Large intestine (tissue), 3 donors: ENCODE measurements around the gene UACA. TPM values are rescaled to one million over a fixed set of nuclear protein-coding genes. Genes with fewer than 3 reads are reported as not detected.
"Not testable (repeated sequence)": the region's sequence is repeated elsewhere in the genome, so short reads cannot be mapped to it uniquely, and the experiment has no call there.

Experiments used
- DNase-seq, 2 donors: peaks; one replicate each; pipeline versions ENCODE4 v3.0.0 to v3.0.0-alpha.2; 2013
- H3K27ac ChIP-seq: one replicate; pipeline ENCODE4 v1.5.1; 2013; ENCODE audit warnings: low read length
- H3K27me3 ChIP-seq: 2 replicates; pipeline ENCODE4 v1.6.1; 2013; ENCODE audit warnings: low read length; ENCODE audit not compliant: control insufficient read depth, insufficient read depth
- H3K36me3 ChIP-seq: 2 replicates; pipeline ENCODE4 v1.6.1; 2013; ENCODE audit warnings: low read length; ENCODE audit not compliant: control insufficient read depth, insufficient read depth
- H3K4me1 ChIP-seq: one replicate; pipeline ENCODE4 v1.6.1; 2013; ENCODE audit warnings: low read length; ENCODE audit not compliant: control insufficient read depth, insufficient read depth
- H3K4me3 ChIP-seq: one replicate; pipeline ENCODE4 v1.5.1; 2013; ENCODE audit warnings: low read length
- H3K9me3 ChIP-seq: one replicate; pipeline ENCODE4 v1.6.1; 2013; ENCODE audit warnings: mild to moderate bottlenecking, low read depth, low read length, moderate library complexity; ENCODE audit not compliant: control insufficient read depth
- WGBS: methylation state at CpG from one replicate; pipeline ENCODE4 v1.1.5; 2013; ENCODE audit warnings: low lambda C conversion rate; ENCODE audit not compliant: insufficient coverage; 5-methylcytosine and 5-hydroxymethylcytosine counted together
- polyA plus RNA-seq: library from polyadenylated mRNA; unstranded; fragments of 120-200 nt; gene quantifications from one replicate; pipeline ENCODE4 v1.2.1, GENCODE V29; 2013

The UACA gene
- polyA plus RNA-seq, 1 donor, result 65.2 TPM

- H3K27me3 ChIP-seq, result no peaks in the 10 kb centered on the region
These were observed 10.1 kb downstream of the UACA start for GRCh38 chr15:70753101-70753829.

GRCh38 chr15:70752193-70752635 lies 11.1 kb downstream of the UACA start:
- Histone ChIP-seq H3K9me3 (no peaks in the 10 kb centered on the region), H3K36me3 (no peaks in the 10 kb centered on the region), H3K27me3 (no peaks in the 10 kb centered on the region), H3K4me1 (no peaks in the 10 kb centered on the region), H3K4me3 (no peak overlapping the region), H3K27ac (no peak overlapping the region)
- DNase-seq, result peak in 1 of 2 donors; percentile 9
- no CpG with 5 or more reads among the region's 4 CpGs for WGBS

More at GRCh38 chr15:70753101-70753829, 10.1 kb downstream of the UACA start:
- WGBS, result 100% methylated on average over 1 of the region's 4 CpGs
- no peak for DNase-seq
- Histone ChIP-seq H3K4me3 (no peak overlapping the region), H3K36me3 (no peaks in the 10 kb centered on the region), H3K9me3 (no peaks in the 10 kb centered on the region), H3K27ac (no peak overlapping the region), H3K4me1 (no peaks in the 10 kb centered on the region)

- Histone ChIP-seq H3K27me3 (no peaks in the 10 kb centered on the region), H3K9me3 (no peaks in the 10 kb centered on the region), H3K27ac (no peak overlapping the region), H3K36me3 (no peaks in the 10 kb centered on the region), H3K4me3 (no peak overlapping the region), H3K4me1 (no peaks in the 10 kb centered on the region)
- no peak for DNase-seq
- WGBS, result 83% methylated on average over 2 of the region's 8 CpGs
These were observed 13.0 kb downstream of the UACA start for GRCh38 chr15:70750203-70750869.

- no CpG with 5 or more reads among the region's 3 CpGs for WGBS
These were observed 15.0 kb downstream of the UACA start for GRCh38 chr15:70748281-70748747.

GRCh38 chr15:70746598-70746997 lies 16.8 kb downstream of the UACA start:
- not testable (repeated sequence) for H3K27me3 ChIP-seq, H3K27ac ChIP-seq, H3K4me3 ChIP-seq, H3K36me3 ChIP-seq, DNase-seq, H3K4me1 ChIP-seq, H3K9me3 ChIP-seq

More at GRCh38 chr15:70748281-70748747, 15.0 kb downstream of the UACA start:
- Histone ChIP-seq H3K4me3 (no peak overlapping the region), H3K27ac (no peak overlapping the region), H3K27me3 (no peaks in the 10 kb centered on the region), H3K9me3 (no peaks in the 10 kb centered on the region), H3K4me1 (no peaks in the 10 kb centered on the region), H3K36me3 (no peaks in the 10 kb centered on the region)
- no peak for DNase-seq

GRCh38 chr15:70742928-70743327 lies 20.4 kb downstream of the UACA start:
- peaks cover 2% of the 10 kb centered on the region for H3K4me1 ChIP-seq
- no peak overlapping the region for H3K27ac ChIP-seq
- H3K4me3 ChIP-seq, result no peak overlapping the region
- H3K9me3 ChIP-seq, result no peaks in the 10 kb centered on the region
- no peaks in the 10 kb centered on the region for H3K36me3 ChIP-seq
- 79% methylated on average over 3 of the region's 3 CpGs for WGBS
- H3K27me3 ChIP-seq, result no peaks in the 10 kb centered on the region
- no peak for DNase-seq

GRCh38 chr15:70741677-70742293 lies 21.6 kb downstream of the UACA start:
- no CpG with 5 or more reads among the region's 2 CpGs for WGBS
- peak in 1 of 2 donors; percentile 24 for DNase-seq

GRCh38 chr15:70741107-70741531 lies 22.2 kb downstream of the UACA start:
- peaks cover 2% of the 10 kb centered on the region for H3K4me1 ChIP-seq
- H3K27me3 ChIP-seq, result no peaks in the 10 kb centered on the region
- no peaks in the 10 kb centered on the region for H3K36me3 ChIP-seq
- H3K9me3 ChIP-seq, result no peaks in the 10 kb centered on the region
- no peak overlapping the region for H3K27ac ChIP-seq
- 71% methylated on average over 1 of the region's 1 CpG for WGBS
- DNase-seq, result peak in 1 of 2 donors; percentile 31
- H3K4me3 ChIP-seq, result no peak overlapping the region

More at GRCh38 chr15:70741677-70742293, 21.6 kb downstream of the UACA start:
- Histone ChIP-seq H3K4me3 (no peak overlapping the region), H3K9me3 (no peaks in the 10 kb centered on the region), H3K36me3 (no peaks in the 10 kb centered on the region), H3K27me3 (no peaks in the 10 kb centered on the region), H3K4me1 (peaks cover 2% of the 10 kb centered on the region), H3K27ac (no peak overlapping the region)

- not testable (repeated sequence) for DNase-seq, H3K4me3 ChIP-seq, H3K36me3 ChIP-seq, H3K27ac ChIP-seq, H3K4me1 ChIP-seq, H3K27me3 ChIP-seq, H3K9me3 ChIP-seq
- no CpG with 5 or more reads among the region's 3 CpGs for WGBS
These were observed 28.3 kb downstream of the UACA start for GRCh38 chr15:70735040-70735439.

GRCh38 chr15:70729164-70729563 lies 34.2 kb downstream of the UACA start:
- Histone ChIP-seq H3K27me3 (no peaks in the 10 kb centered on the region), H3K36me3 (no peaks in the 10 kb centered on the region), H3K27ac (no peak overlapping the region), H3K9me3 (no peaks in the 10 kb centered on the region), H3K4me1 (no peaks in the 10 kb centered on the region), H3K4me3 (no peak overlapping the region)
- no peak for DNase-seq
- WGBS, result no CpG with 5 or more reads among the region's 5 CpGs
